HEK293T (cell line): ENCODE measurements around the gene SDR42E2.

ENCODE experiments used
- BHLHE40 ChIP-seq: fragments of 450-650 bp; IDR thresholded peaks from 2 replicates; pipeline ENCODE4 v1.6.1; 2016; ENCODE audit warnings: mild to moderate bottlenecking, moderate library complexity, borderline replicate concordance
- FOXK2 ChIP-seq: fragments of 450-650 bp; IDR thresholded peaks from 2 replicates; pipeline ENCODE4 v1.6.1; 2016; ENCODE audit warnings: mild to moderate bottlenecking
- FOXM1 ChIP-seq: fragments of 450-650 bp; IDR thresholded peaks from 2 replicates; pipeline ENCODE4 v1.6.1; 2017; ENCODE audit warnings: mild to moderate bottlenecking, borderline replicate concordance
- HDGF ChIP-seq: fragments of 450-650 bp; IDR thresholded peaks from 2 replicates; pipeline ENCODE4 v1.6.1; 2017; ENCODE audit warnings: antibody characterized with exemption, borderline replicate concordance
- LEF1 ChIP-seq: fragments of 450-650 bp; IDR thresholded peaks from 2 replicates; pipeline ENCODE4 v1.6.1; 2017; ENCODE audit warnings: mild to moderate bottlenecking, borderline replicate concordance
- NFRKB ChIP-seq: fragments of 450-650 bp; IDR thresholded peaks from 2 replicates; pipeline ENCODE4 v1.6.1; 2016; ENCODE audit warnings: mild to moderate bottlenecking, moderate library complexity
- PKNOX1 ChIP-seq: fragments of 450-650 bp; IDR thresholded peaks from 2 replicates; pipeline ENCODE4 v1.6.1; 2016
- ZNF384 ChIP-seq: fragments of 450-650 bp; IDR thresholded peaks from 2 replicates; pipeline ENCODE4 v1.6.1; 2016

GRCh38 chr16:22222006-22222405 lies 59.7 kb downstream of the SDR42E2 start:
- TF ChIP-seq HDGF (no peak), FOXM1 (no peak), BHLHE40 (no peak), PKNOX1 (no peak), FOXK2 (no peak), NFRKB (no peak), ZNF384 (no peak), LEF1 (no peak)
